Spleen (tissue), 7 donors: ENCODE measurements around the gene CRMP1.

Source experiments
- POLR2A ChIP-seq, 3 donors: fragments of 450-650 bp; IDR thresholded peaks; one replicate each; pipeline ENCODE4 v1.5.1; 2017; ENCODE audit warnings: antibody characterized with exemption in 3 of 3, mild to moderate bottlenecking in 1 of 3
- TF ChIP-seq, protein P1 (sequence below), 11 experiments: fragments of 200-600 bp in 7 of 11; fragments of 450-650 bp in 4 of 11; sonication (generic) in 4 of 11; IDR thresholded peaks in 8 of 11; conservative IDR thresholded peaks in 3 of 11; 1 replicate in 7 of 11; 2 replicates in 4 of 11; pipeline versions ENCODE4 v1.4.0 to v1.8.0; 2016 to 2021; ENCODE audit warnings: antibody characterized with exemption in 11 of 11, inconsistent platforms in 4 of 11, mild to moderate bottlenecking in 1 of 11
- donor health status: DM: no; HTN: no; CAD: no; lungs with moderate emphysema.
- donor health status: DM: no; HTN: no; CAD: no.
- donor health status: DM: no; HTN: no; CAD: no.

DNA sequence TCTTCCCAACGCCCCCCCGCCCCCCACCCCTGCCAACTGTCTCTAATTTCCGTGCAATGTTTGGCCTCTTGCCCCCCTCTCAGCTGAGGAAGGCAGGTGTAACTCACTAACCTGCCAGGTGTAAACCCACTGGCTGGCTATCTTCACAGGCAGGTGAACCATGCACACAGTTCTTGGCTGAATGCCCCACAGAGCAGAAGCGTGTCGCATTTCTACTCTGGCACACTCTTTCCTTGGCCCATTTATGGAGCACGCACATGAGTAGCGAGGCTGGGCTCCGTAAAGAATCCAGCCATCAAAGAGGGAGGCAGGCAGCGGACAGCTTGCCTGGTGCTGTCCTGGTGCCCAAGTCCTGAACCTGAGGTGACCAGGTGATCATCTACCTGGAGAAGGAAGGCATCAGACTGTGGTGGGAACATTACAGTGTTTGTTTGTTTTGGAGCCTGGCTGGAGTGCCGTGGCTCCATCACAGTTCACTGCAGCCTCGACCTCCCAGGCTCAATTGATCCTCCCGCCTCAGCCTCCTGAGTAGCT is 39.2 kb upstream of the CRMP1 start:
- TF ChIP-seq, protein P1, sequence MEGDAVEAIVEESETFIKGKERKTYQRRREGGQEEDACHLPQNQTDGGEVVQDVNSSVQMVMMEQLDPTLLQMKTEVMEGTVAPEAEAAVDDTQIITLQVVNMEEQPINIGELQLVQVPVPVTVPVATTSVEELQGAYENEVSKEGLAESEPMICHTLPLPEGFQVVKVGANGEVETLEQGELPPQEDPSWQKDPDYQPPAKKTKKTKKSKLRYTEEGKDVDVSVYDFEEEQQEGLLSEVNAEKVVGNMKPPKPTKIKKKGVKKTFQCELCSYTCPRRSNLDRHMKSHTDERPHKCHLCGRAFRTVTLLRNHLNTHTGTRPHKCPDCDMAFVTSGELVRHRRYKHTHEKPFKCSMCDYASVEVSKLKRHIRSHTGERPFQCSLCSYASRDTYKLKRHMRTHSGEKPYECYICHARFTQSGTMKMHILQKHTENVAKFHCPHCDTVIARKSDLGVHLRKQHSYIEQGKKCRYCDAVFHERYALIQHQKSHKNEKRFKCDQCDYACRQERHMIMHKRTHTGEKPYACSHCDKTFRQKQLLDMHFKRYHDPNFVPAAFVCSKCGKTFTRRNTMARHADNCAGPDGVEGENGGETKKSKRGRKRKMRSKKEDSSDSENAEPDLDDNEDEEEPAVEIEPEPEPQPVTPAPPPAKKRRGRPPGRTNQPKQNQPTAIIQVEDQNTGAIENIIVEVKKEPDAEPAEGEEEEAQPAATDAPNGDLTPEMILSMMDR (IDR thresholded peaks at IDR 0.05 in 8 of 11, conservative IDR thresholded peaks at IDR 0.05 in 3 of 11), result no peak
- no peak for TF ChIP-seq POLR2A (IDR thresholded peaks at IDR 0.05)
